ENCODE measurements around the gene MALL. TPM values are rescaled to one million over a fixed set of nuclear protein-coding genes. Genes with fewer than 3 reads are reported as not detected.

The MALL gene
- total and polyA plus RNA-seq, 2 of the 8 experiments (the other 6 are each of a cell fraction or from before 2014, with no cell fraction given) = 3.9 to 8.0 TPM

DNA sequence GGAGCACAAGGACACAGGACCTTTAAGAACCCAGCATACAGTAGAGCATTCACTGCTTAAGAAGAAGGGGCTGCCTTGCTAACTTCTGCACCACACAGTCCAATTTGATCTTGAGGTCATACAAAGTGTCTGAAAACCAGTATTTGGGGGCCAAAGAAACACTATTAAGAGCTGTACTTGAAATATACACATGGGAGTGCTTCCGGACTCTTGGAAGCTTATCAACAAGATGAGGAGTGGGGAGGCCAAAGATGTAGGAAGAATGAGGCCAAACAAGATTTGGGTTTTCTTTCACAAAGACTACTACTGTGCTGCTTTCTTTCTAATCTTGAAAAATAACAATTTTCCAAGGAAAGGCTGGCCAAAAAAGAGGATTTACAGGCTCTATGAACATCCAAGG is 24.8 kb upstream of the MALL start:
- H2BK120ac ChIP-seq (replicated peaks; ENCODE audit: low read depth, low read length) = no peak overlapping the region
- TF ChIP-seq RXRA (IDR thresholded peaks at IDR 0.05; ENCODE audit: insufficient read depth, low read depth, low read length) (no peak), SP1 (IDR thresholded peaks at IDR 0.05; ENCODE audit: low read depth, low read length) (no peak)

More for the DNA sequence above, 24.8 kb upstream of the MALL start:
- Histone ChIP-seq H3K9me3 (ENCODE audit: insufficient read depth in 2 of 2, low read depth in 1 of 2, low read length in 1 of 2) (no peaks in the 10 kb centered on the region), H4K91ac (replicated peaks; ENCODE audit: insufficient read length, low read length) (no peak overlapping the region), H3K79me1 (ENCODE audit: low read depth, low read length) (no peaks in the 10 kb centered on the region), H3K23me2 (ENCODE audit: low read depth, low read length) (no peaks in the 10 kb centered on the region), H3K56ac (replicated peaks; ENCODE audit: insufficient read length, low read depth, low read length) (no peak overlapping the region), H3K18ac (ENCODE audit: extremely low read depth, low read length) (no peak overlapping the region), H2BK12ac (ENCODE audit: low read depth, low read length) (no peak overlapping the region), H3K27me3 (replicated peaks in 1 of 4; ENCODE audit: control insufficient read depth in 3 of 4, extremely low read depth in 1 of 4, insufficient read depth in 3 of 4, low read length in 3 of 4) (no peaks in the 10 kb centered on the region), H3K36me3 (ENCODE audit: control insufficient read depth in 2 of 4, insufficient read depth in 4 of 4, low read length in 3 of 4) (no peaks in the 10 kb centered on the region), H2BK5ac (ENCODE audit: low read depth, low read length) (no peak overlapping the region), H3K9ac (replicated peaks in 1 of 4; ENCODE audit: extremely low read depth in 1 of 4, low read depth in 3 of 4, low read length in 3 of 4) (no peak overlapping the region), H3K27ac (ENCODE audit: low read depth, low read length) (no peak overlapping the region), H2BK15ac (ENCODE audit: low read length) (no peak overlapping the region), H4K5ac (ENCODE audit: insufficient read length, low read depth, low read length) (no peak overlapping the region), H3K4ac (replicated peaks; ENCODE audit: insufficient read length, low read depth, low read length) (no peak overlapping the region), H3K4me1 (replicated peaks in 1 of 4; ENCODE audit: control insufficient read depth in 3 of 4, insufficient read depth in 4 of 4, low read length in 3 of 4) (no peaks in the 10 kb centered on the region), H3K79me2 (ENCODE audit: control insufficient read depth in 1 of 2, insufficient read depth in 2 of 2, low read length in 2 of 2) (no peaks in the 10 kb centered on the region), H2AK5ac (ENCODE audit: low read depth, low read length) (no peak overlapping the region), H2BK20ac (ENCODE audit: low read length) (no peak overlapping the region), H3K4me3 (ENCODE audit: extremely low read depth in 1 of 4, insufficient read depth in 2 of 4, low read depth in 3 of 4, low read length in 4 of 4) (no peak overlapping the region), H4K8ac (ENCODE audit: extremely low read depth, insufficient read depth, low read length) (no peak overlapping the region), H3K14ac (ENCODE audit: insufficient read length) (no peak overlapping the region), H3K4me2 (ENCODE audit: insufficient read depth in 1 of 2, low read depth in 2 of 2, low read length in 2 of 2) (no peak overlapping the region), H4K20me1 (replicated peaks in 1 of 2; ENCODE audit: control insufficient read depth in 1 of 2, insufficient read depth in 2 of 2, low read length in 2 of 2) (no peaks in the 10 kb centered on the region), H3K23ac (ENCODE audit: insufficient read length) (no peak overlapping the region), H2AFZ (ENCODE audit: low read length) (no peak overlapping the region)
- ChIA-PET POLR2A (ENCODE audit: partially characterized antibody) (no interaction called here), CTCF (ENCODE audit: partially characterized antibody) (interaction anchor here (1.4 to 5.4 kb wide), 3 partner anchors 16 to 977 kb away, joined by 3 to 22 read pairs (median 8); partner anchors contain the start of gene MALL)
- WGBS, 2 experiments (ENCODE audit: extremely low coverage in 1 of 2, insufficient coverage in 1 of 2, insufficient read length in 1 of 2, insufficient replicate concordance in 2 of 2, low coverage in 1 of 2, low lambda C conversion rate in 2 of 2, missing lambda C conversion rate in 1 of 2) = 92% methylated on average over 1 of the region's 1 CpG; no CpG with 5 or more reads in 1 of the 2 experiments
- DNase-seq (ENCODE audit: low read depth in 1 of 2, low spot score in 2 of 2) (no peak), FAIRE-seq (no peak)
